Measurements from ENCODE around the gene RTBDN. TPM values are rescaled to one million over a fixed set of nuclear protein-coding genes. Genes with fewer than 3 reads are reported as not detected.

RTBDN gene
- total RNA-seq, 4 donors from 2014 or later, result not detected

Small RNA genes within 50 kb of the gene (small RNA-seq; reads per million reads assigned to genes)
- not detected for gene MIR5684
- gene MIR6794, result not detected

Other genes with a start within 250 kb of the RTBDN start
- 1 to 10 TPM; 3.6 to 6.3 (median 4.7) TPM for gene ZNF490, start 223.8 kb downstream of the RTBDN start, total RNA-seq
- gene ZNF791, start 223.7 kb downstream of the RTBDN start, total RNA-seq, result 10 to 100 TPM; 12.9 to 23.3 (median 16.3) TPM
- gene MAN2B1, start 167.8 kb downstream of the RTBDN start, total RNA-seq, result 100 to 1,000 TPM in 1 of 4 donors, 10 to 100 TPM in 3; 63.8 to 104 (median 74.6) TPM
- gene WDR83, start 167.8 kb downstream of the RTBDN start, total RNA-seq, result 10 to 100 TPM in 1 of 4 donors, 1 to 10 TPM in 3; 7.1 to 10.2 (median 8.5) TPM
- gene DHPS, start 152.7 kb downstream of the RTBDN start, total RNA-seq, result 100 to 1,000 TPM in 1 of 4 donors, 10 to 100 TPM in 3; 68.5 to 119 (median 80.9) TPM
- not detected for gene GNG14, start 146.6 kb downstream of the RTBDN start, total RNA-seq
- 1 to 10 TPM; 3.2 to 5.6 (median 4.4) TPM for gene FBXW9, start 137.9 kb downstream of the RTBDN start, total RNA-seq
- gene TNPO2, start 110.6 kb downstream of the RTBDN start, total RNA-seq, result 10 to 100 TPM; 44.8 to 95.4 (median 55.8) TPM
- 100 to 1,000 TPM; 309 to 348 (median 323) TPM for gene TRIR, start 99.9 kb downstream of the RTBDN start, total RNA-seq
- 10 to 100 TPM; 36.6 to 55.4 (median 48.9) TPM for gene GET3, start 97.1 kb downstream of the RTBDN start, total RNA-seq
- not detected for gene BEST2, start 82.8 kb downstream of the RTBDN start, total RNA-seq
- 10 to 100 TPM; 26.9 to 71.3 (median 56.3) TPM for gene HOOK2, start 59.0 kb downstream of the RTBDN start, total RNA-seq
- gene JUNB, start 43.1 kb downstream of the RTBDN start, total RNA-seq, result 1,000 to 10,000 TPM in 2 of 4 donors, 100 to 1,000 TPM in 2; 852 to 2,498 (median 1,079) TPM
- gene PRDX2, start 32.8 kb downstream of the RTBDN start, total RNA-seq, result 100 to 1,000 TPM; 165 to 320 (median 219) TPM
- not detected for gene THSD8, start 32.5 kb downstream of the RTBDN start, total RNA-seq
- 10 to 100 TPM in 1 of 4 donors, 1 to 10 TPM in 3; 2.8 to 10.4 (median 5.9) TPM for gene RNASEH2A, start 28.0 kb downstream of the RTBDN start, total RNA-seq
- not detected for gene MAST1, start 3.9 kb upstream of the RTBDN start, total RNA-seq
- 10 to 100 TPM; 24.6 to 36.9 (median 28.4) TPM for gene DNASE2, start 46.9 kb upstream of the RTBDN start, total RNA-seq
- gene KLF1, start 52.6 kb upstream of the RTBDN start, total RNA-seq, result under 1 TPM in 1 of 4 donors, not detected in 3; 0.69 TPM
- 10 to 100 TPM; 36.1 to 51.4 (median 45.2) TPM for gene GCDH, start 56.6 kb upstream of the RTBDN start, total RNA-seq
- not detected for gene SYCE2, start 84.7 kb upstream of the RTBDN start, total RNA-seq
- 10 to 100 TPM; 31.1 to 61.1 (median 38.2) TPM for gene FARSA, start 99.1 kb upstream of the RTBDN start, total RNA-seq
- gene CALR, start 104.0 kb upstream of the RTBDN start, total RNA-seq, result 100 to 1,000 TPM; 349 to 570 (median 439) TPM
- gene RAD23A, start 111.3 kb upstream of the RTBDN start, total RNA-seq, result 100 to 1,000 TPM in 1 of 4 donors, 10 to 100 TPM in 3; 65.6 to 119 (median 91.1) TPM
- 10 to 100 TPM; 27.2 to 37.7 (median 32.8) TPM for gene GADD45GIP1, start 122.6 kb upstream of the RTBDN start, total RNA-seq
- under 1 TPM in 1 of 4 donors, not detected in 3; 0.56 TPM for gene DAND5, start 135.0 kb upstream of the RTBDN start, total RNA-seq
- 10 to 100 TPM; 39.5 to 53.1 (median 43.0) TPM for gene NFIX, start 160.9 kb upstream of the RTBDN start, total RNA-seq

All from omental fat pad (tissue), 4 donors.